Body of pancreas (tissue), 4 donors: ENCODE measurements around the gene ERMN.

Experiments
- CTCF ChIP-seq, 7 experiments: fragments of 450-650 bp in 4 of 7; fragments of 200-600 bp in 3 of 7; sonication (generic) in 3 of 7; IDR thresholded peaks; one replicate each; pipeline ENCODE4 v1.5.1; 2016 to 2019; ENCODE audit warnings: antibody characterized with exemption in 7 of 7
- POLR2A ChIP-seq, 3 donors: fragments of 450-650 bp; IDR thresholded peaks; one replicate each; pipeline ENCODE4 v1.6.1; 2016; ENCODE audit warnings: antibody characterized with exemption in 3 of 3, mild to moderate bottlenecking in 2 of 3

GRCh38 chr2:157318884-157319283, 6.7 kb downstream of the ERMN start:
- TF ChIP-seq CTCF (IDR thresholded peaks at IDR 0.05) (no peak), POLR2A (IDR thresholded peaks at IDR 0.05) (no peak)
